Stimulated activated CD4-positive, alpha-beta T cell treated with anti-CD3 and anti-CD28 coated beads, Interleukin-12 subunit alpha, Interleukin-12 subunit beta, amount 100 ng/mL, for 24 hours (primary cell): Measurements from ENCODE around the gene PIK3CA.
"Not testable (repeated sequence)": the region's sequence is repeated elsewhere in the genome, so short reads cannot be mapped to it uniquely, and the experiment has no call there.

Experiments
- DNase-seq, 2 experiments: peaks; one replicate each; pipeline ENCODE4 v3.0.0-alpha.2; 2020; ENCODE audit warnings: low read depth in 2 of 2

Gene PIK3CA

GRCh38 chr3:179263134-179263533 lies 115.0 kb downstream of the PIK3CA start:
- no peak for DNase-seq

- DNase-seq = no peak
Observed at GRCh38 chr3:179264449-179264848, 116.3 kb downstream of the PIK3CA start.

DNA sequence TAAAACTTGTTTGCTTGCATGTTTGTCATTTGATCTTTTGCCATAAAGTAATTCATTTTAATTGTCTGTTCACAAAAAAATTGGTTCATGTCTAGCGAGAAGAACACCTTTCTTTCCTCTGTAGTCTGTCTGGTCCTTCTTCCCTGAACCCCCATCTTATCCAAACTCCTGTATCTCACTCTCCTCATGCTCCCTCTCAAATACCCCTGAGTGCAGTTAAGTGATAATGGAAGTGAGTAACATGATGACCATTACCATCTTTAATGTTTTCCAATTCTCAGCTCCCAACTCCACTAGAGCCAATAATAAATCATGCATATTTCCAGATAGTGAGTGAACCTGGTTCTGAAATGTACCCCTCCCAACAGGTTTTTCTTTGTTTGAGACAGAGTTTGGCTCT lies 116.9 kb downstream of the PIK3CA start:
- no peak for DNase-seq

GRCh38 chr3:179265875-179266274 lies 117.7 kb downstream of the PIK3CA start:
- no peak for DNase-seq

- no peak for DNase-seq
Observed at GRCh38 chr3:179266701-179267211, 118.6 kb downstream of the PIK3CA start.

GRCh38 chr3:179268400-179269051 lies 120.4 kb downstream of the PIK3CA start:
- no peak for DNase-seq

DNA sequence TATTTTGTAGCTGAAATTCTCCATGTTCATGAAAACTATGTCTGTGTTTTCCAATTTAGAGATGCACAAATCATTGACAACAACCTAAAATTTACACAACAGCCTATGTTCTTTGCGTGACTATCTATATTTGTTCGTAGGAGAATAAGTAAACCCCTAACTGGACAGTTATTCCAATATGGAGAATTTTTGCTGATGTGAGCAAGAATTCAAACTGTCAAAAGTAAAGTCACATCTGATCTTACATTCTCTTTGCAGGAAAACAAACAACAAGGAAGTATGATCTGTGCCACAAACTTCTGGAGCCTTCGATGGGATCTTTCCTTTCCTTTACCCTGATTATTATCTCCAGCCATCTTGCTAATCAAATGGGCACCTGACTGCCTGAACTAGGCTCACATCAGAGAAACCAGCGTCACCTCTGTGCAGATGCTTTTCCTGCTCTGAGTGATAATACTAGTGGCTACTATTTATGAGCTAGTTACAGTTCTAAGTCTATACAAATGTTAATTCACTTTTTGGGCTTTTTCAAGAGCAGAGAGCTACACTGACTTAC lies 121.1 kb downstream of the PIK3CA start:
- no peak for DNase-seq

DNA sequence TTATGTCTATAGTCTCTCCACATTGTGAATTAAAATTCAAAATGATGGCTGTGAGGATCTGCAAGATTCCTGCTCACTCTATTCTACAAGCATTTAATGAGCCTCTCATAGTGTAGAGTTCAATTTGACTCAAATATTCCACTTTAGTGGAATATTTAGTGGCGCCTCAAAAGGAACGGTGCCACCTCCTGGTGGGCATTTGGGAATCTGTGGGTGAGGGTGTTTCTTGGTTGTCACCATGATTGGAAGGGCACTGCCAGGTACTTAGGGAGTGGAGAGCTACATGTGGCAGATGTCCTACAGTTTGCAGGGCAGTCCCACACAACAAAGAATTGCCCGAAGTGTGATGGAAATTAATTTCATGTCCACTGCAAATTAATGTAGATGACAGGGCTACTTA lies 124.2 kb downstream of the PIK3CA start:
- DNase-seq = no peak

- DNase-seq = not testable (repeated sequence)
Observed at GRCh38 chr3:179274434-179274833, 126.3 kb downstream of the PIK3CA start.

DNA sequence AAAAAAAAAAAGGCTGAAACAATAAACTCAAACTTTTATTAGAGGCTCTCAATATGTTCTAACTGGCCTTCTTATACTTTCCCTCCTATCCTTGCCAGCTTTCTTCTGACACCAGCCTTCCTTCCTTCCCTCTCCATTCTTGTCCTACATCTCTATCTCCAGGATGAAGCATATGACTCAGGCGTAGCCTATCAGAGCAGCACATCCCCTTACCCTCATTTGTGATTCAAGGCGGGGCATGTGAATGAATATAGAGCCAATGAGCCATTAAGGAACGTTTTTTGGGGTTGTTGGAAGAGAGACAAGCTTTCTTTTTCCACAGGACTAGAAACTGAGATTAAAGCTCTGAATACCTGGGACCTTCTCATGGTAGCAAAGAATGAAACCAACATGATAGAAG lies 127.8 kb downstream of the PIK3CA start:
- DNase-seq = no peak

- no peak for DNase-seq
Observed at GRCh38 chr3:179276743-179277142, 128.6 kb downstream of the PIK3CA start.

GRCh38 chr3:179278151-179278550 lies 130.0 kb downstream of the PIK3CA start:
- DNase-seq = no peak

- no peak for DNase-seq
Observed at GRCh38 chr3:179278932-179279693, 131.0 kb downstream of the PIK3CA start.

DNA sequence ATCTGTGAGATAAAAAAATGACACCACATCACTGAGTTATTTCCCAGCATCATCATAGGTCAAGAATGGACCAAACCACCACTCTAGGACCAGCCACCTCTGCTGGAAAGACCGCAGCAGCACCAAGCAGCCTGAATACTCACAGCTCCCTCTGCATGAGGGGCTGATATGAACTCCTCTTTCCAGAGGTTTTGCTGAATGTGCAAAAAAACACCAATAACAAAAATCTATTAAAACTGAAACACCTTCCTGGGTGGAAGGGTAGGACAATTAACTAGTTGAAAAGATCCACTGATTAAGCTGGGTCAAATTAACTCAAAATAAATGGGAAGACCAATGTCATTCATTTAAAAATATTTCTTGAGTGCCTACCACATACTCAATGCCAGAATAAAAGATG lies 131.7 kb downstream of the PIK3CA start:
- DNase-seq = no peak

- DNase-seq = no peak
Observed at GRCh38 chr3:179281825-179282224, 133.7 kb downstream of the PIK3CA start.

- DNase-seq = no peak
Observed at GRCh38 chr3:179286331-179286730, 138.2 kb downstream of the PIK3CA start.

- DNase-seq = no peak
Observed at GRCh38 chr3:179288845-179289244, 140.7 kb downstream of the PIK3CA start.

- no peak for DNase-seq
Observed at GRCh38 chr3:179289295-179289694, 141.1 kb downstream of the PIK3CA start.
